Transverse colon (tissue), 4 donors: ENCODE data around the gene OSBPL3.

Experiments
- EP300 ChIP-seq: sonication (generic); formaldehyde crosslinking; IDR thresholded peaks from one replicate; pipeline ENCODE4 v1.6.1; 2017; ENCODE audit warnings: antibody characterized with exemption, low read depth
- POLR2A ChIP-seq: fragments of 450-650 bp; IDR thresholded peaks from one replicate; pipeline ENCODE4 v1.6.1; 2016; ENCODE audit warnings: antibody characterized with exemption, mild to moderate bottlenecking, moderate library complexity
- POLR2AphosphoS5 ChIP-seq, 3 donors: sonication (generic); formaldehyde crosslinking; IDR thresholded peaks; one replicate each; pipeline ENCODE4 v1.6.1; 2016; ENCODE audit warnings: antibody characterized with exemption in 3 of 3
- TF ChIP-seq, protein P1 (sequence below), 5 experiments: fragments of 200-600 bp in 3 of 5; fragments of 450-650 bp in 2 of 5; sonication (generic) in 3 of 5; IDR thresholded peaks; 1 replicate in 2 of 5; 2 replicates in 3 of 5; pipeline ENCODE4 v1.5.1; 2016 to 2017; ENCODE audit warnings: antibody characterized with exemption in 5 of 5, inconsistent platforms in 3 of 5, mild to moderate bottlenecking in 2 of 5, moderate library complexity in 1 of 5

DNA sequence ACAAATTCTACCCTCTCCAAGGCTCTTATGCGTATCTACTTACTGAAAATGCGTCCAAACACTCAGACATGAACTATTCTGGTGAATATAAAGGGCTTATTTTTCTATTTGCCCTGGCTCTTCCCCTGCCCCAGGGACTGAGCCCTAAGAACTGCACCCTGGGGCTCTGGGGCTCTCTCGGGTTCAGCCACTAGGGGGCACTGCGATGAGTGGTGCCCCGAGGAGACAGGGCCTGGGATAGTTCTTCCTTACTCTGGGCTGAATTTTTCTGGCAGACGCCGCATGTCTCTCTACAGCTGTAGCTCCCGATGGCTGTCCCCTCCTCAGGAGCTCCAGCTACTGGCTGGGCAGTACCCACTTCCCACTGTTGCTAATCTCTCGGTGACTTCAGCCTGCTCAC, 191.9 kb downstream of the OSBPL3 start:
- TF ChIP-seq POLR2A: no peak
- TF ChIP-seq POLR2AphosphoS5 (IDR thresholded peaks at IDR 0.05): no peak
- TF ChIP-seq, protein P1, sequence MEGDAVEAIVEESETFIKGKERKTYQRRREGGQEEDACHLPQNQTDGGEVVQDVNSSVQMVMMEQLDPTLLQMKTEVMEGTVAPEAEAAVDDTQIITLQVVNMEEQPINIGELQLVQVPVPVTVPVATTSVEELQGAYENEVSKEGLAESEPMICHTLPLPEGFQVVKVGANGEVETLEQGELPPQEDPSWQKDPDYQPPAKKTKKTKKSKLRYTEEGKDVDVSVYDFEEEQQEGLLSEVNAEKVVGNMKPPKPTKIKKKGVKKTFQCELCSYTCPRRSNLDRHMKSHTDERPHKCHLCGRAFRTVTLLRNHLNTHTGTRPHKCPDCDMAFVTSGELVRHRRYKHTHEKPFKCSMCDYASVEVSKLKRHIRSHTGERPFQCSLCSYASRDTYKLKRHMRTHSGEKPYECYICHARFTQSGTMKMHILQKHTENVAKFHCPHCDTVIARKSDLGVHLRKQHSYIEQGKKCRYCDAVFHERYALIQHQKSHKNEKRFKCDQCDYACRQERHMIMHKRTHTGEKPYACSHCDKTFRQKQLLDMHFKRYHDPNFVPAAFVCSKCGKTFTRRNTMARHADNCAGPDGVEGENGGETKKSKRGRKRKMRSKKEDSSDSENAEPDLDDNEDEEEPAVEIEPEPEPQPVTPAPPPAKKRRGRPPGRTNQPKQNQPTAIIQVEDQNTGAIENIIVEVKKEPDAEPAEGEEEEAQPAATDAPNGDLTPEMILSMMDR (IDR thresholded peaks at IDR 0.05): no peak
- TF ChIP-seq EP300: no peak
